Adrenal gland (tissue), 5 donors: Measurements from ENCODE around the gene CASP14.

Experiments
- POLR2A ChIP-seq, 2 donors: fragments of 450-650 bp; IDR thresholded peaks; one replicate each; pipeline ENCODE4 v1.6.1; 2017; ENCODE audit warnings: antibody characterized with exemption in 2 of 2, mild to moderate bottlenecking in 2 of 2, moderate library complexity in 1 of 2
- TF ChIP-seq, protein P1 (sequence below), 6 experiments: fragments of 450-650 bp in 4 of 6; fragments of 200-600 bp in 2 of 6; sonication (generic) in 1 of 6; IDR thresholded peaks; 1 replicate in 5 of 6; 2 replicates in 1 of 6; pipeline versions ENCODE4 v1.5.1 to v1.8.0; 2016 to 2021; ENCODE audit warnings: antibody characterized with exemption in 6 of 6, mild to moderate bottlenecking in 2 of 6, moderate library complexity in 1 of 6
- donor health status: DM: no; HTN: no; CAD: no.

DNA sequence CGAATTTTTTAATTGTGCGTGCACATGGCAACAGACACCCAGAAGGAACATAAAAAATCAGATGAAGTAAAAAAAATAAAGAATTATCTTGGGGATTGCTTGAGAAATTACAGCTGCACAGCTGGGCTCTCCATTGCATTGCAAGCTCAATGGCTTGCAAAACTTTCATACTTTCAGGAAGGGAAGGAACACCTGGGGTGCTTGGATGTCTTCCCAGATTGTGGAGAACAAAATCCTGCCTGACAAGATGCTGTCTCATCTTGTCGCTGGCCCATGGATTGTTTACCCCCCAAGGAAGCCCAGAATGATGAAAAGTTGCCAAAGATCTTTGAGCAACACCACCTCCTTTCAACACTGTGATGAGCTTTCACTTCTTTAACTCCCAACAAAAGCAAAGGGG is 11.0 kb upstream of the CASP14 start:
- TF ChIP-seq, protein P1, sequence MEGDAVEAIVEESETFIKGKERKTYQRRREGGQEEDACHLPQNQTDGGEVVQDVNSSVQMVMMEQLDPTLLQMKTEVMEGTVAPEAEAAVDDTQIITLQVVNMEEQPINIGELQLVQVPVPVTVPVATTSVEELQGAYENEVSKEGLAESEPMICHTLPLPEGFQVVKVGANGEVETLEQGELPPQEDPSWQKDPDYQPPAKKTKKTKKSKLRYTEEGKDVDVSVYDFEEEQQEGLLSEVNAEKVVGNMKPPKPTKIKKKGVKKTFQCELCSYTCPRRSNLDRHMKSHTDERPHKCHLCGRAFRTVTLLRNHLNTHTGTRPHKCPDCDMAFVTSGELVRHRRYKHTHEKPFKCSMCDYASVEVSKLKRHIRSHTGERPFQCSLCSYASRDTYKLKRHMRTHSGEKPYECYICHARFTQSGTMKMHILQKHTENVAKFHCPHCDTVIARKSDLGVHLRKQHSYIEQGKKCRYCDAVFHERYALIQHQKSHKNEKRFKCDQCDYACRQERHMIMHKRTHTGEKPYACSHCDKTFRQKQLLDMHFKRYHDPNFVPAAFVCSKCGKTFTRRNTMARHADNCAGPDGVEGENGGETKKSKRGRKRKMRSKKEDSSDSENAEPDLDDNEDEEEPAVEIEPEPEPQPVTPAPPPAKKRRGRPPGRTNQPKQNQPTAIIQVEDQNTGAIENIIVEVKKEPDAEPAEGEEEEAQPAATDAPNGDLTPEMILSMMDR (IDR thresholded peaks at IDR 0.05), result no peak
- no peak for TF ChIP-seq POLR2A (IDR thresholded peaks at IDR 0.05)
